Purkinje cell (primary cell): ENCODE measurements around the gene PRAMEF5. TPM values are rescaled to one million over a fixed set of nuclear protein-coding genes. Genes with fewer than 3 reads are reported as not detected.

Source experiments
- polyA plus RNA-seq: library from polyadenylated mRNA; unstranded; fragments of >200 nt; fragmentation: Nextera tagmentation; gene quantifications from 2 replicates; pipeline ENCODE4 v1.2.1, GENCODE V29; 2014

Gene PRAMEF5
- not detected in 2 replicates for polyA plus RNA-seq

DNA sequence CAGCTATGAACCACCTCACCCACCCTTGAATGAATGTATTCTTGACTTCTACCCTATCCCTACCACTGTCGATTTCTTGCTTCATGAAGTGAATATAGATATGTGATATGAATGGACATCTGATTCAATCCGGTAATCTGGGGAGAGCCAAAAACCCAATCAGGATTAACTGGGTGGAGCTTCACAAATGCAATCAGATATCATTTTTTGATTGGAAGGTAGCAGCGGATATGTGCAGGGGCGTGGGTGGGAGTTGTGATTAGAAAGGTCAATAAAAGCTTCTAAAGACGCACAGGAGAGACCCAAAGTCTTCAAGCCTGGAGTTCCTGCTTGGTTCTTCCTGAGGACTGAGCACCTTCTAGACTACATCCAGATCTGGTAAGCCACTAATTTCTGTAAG, at the start of gene PRAMEF5:
Gene PRAMEF5, plus strand, starts transcription at position 301 of the 400 bp plus-strand sequence. CDS start 5,071 bp downstream, outside the sequence.

DNA sequence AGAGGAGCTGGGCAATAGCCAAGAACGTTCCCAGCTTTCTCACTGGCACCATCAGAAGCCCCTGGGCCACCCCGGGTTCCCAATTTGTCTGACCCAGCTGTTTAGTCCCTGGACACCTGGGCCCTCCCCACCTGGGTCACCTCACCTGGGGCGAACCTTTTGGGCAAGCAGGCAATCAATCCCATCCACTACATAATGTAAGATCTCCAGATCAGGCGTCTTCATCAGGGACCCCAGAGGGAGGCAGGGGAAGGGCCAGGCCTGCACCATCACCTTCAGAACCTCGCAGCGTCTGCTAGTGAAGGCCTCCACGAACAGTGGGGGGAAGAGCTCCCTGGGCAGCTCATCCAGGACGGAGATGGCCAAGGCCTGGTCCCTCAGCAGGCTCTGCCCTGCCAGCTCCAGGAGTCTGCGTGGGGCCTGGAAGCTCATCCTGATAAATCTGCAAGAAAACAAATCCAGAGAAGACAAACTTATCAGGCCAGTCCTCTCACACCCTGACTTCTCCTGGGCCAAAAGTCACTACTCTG, 28.3 kb upstream of the PRAMEF5 start, which contains the start of gene PRAMEF18:
Gene PRAMEF18, minus strand, starts transcription at position 480 of the 530 bp plus-strand sequence. Its CDS starts 48 bp downstream, at position 432.

DNA sequence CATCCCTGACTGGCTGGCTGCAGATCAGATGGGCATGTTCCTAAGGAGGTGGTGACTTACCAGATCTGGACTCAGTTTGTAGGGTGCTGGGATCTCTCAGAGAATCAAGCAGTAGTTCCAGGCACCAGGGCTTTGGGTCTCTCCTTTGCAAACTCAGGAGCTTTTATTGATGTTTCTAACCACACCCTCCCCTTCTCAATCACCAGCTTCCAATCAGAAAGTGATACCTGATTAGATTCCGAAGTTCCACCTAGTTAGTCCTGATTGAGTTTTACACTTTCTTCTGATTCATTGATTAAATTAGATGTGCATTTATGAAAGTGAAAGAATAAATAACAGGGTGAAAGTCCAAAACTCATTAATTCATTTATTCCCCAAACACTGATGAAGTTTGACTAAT, 31.0 kb downstream of the PRAMEF5 start, which contains the start of gene PRAMEF8:
Gene PRAMEF8, minus strand, starts transcription at position 101 of the 400 bp plus-strand sequence. CDS start 1,046 bp downstream, outside the sequence.

DNA sequence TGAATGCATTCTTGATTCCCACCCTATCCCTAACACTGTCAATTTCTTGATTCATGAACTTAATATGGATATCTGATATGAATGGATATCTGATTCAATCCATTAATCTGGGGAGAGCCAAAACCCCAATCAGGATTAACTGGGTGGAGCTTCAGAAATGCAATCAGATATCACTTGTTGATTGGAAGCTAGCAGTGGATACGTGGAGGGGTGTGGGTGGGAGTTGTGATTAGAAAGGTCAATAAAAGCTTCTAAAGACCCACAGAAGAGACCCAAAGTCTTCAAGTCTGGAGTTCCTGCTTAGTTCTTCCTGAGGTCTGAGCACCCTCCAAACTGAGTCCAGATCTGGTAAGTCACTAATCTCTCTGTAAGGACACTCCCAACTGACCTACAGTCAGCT, 49.2 kb downstream of the PRAMEF5 start, which contains the start of gene PRAMEF33:
Gene PRAMEF33, plus strand, starts transcription at position 301 of the 400 bp plus-strand sequence. CDS start 2,416 bp downstream, outside the sequence.

Other genes starting within 250 kb of the PRAMEF5 start
- gene PRAMEF27, start 197.6 kb upstream of the PRAMEF5 start, polyA plus RNA-seq: not detected in 2 replicates
- gene HNRNPCL3, start 193.4 kb upstream of the PRAMEF5 start, polyA plus RNA-seq: not detected in 2 replicates
- not detected in 2 replicates for gene PRAMEF25, start 183.4 kb upstream of the PRAMEF5 start, polyA plus RNA-seq
- not detected in 2 replicates for gene HNRNPCL2, start 137.3 kb upstream of the PRAMEF5 start, polyA plus RNA-seq
- gene PRAMEF26, start 98.2 kb upstream of the PRAMEF5 start, polyA plus RNA-seq: not detected in 2 replicates
- not detected in 2 replicates for gene HNRNPCL4, start 88.6 kb upstream of the PRAMEF5 start, polyA plus RNA-seq
- not detected in 2 replicates for gene PRAMEF9, start 82.3 kb upstream of the PRAMEF5 start, polyA plus RNA-seq
- not detected in 2 replicates for gene PRAMEF13, start 52.8 kb upstream of the PRAMEF5 start, polyA plus RNA-seq
- not detected in 2 replicates for gene PRAMEF18, start 28.0 kb upstream of the PRAMEF5 start, polyA plus RNA-seq
- not detected in 2 replicates for gene PRAMEF8, start 30.9 kb downstream of the PRAMEF5 start, polyA plus RNA-seq
- gene PRAMEF33, start 49.3 kb downstream of the PRAMEF5 start, polyA plus RNA-seq: not detected in 2 replicates
- not detected in 2 replicates for gene PRAMEF15, start 61.4 kb downstream of the PRAMEF5 start, polyA plus RNA-seq
- not detected in 2 replicates for gene PRAMEF14, start 92.9 kb downstream of the PRAMEF5 start, polyA plus RNA-seq
- gene PRAMEF19, start 117.7 kb downstream of the PRAMEF5 start, polyA plus RNA-seq: not detected in 2 replicates
- gene PRAMEF17, start 135.4 kb downstream of the PRAMEF5 start, polyA plus RNA-seq: not detected in 2 replicates
- not detected in 2 replicates for gene PRAMEF20, start 156.3 kb downstream of the PRAMEF5 start, polyA plus RNA-seq